HepG2 (cell line): Measurements from ENCODE around the gene LITAF. TPM values are rescaled to one million over a fixed set of nuclear protein-coding genes. Genes with fewer than 3 reads are reported as not detected.

Experiments used
- AGO2 ChIP-seq: fragments of 200-400 bp; formaldehyde crosslinking; optimal IDR thresholded peaks from 2 replicates; pipeline ENCODE3; 2017; ENCODE audit warnings: mild to moderate bottlenecking, low read depth, low read length, moderate library complexity
- CREM ChIP-seq, 2 experiments: sonication (generic) in 1 of 2; formaldehyde crosslinking in 1 of 2; IDR thresholded peaks; 2 replicates each; pipeline versions ENCODE4 v1.4.0 to v1.6.1; 2016 to 2020; ENCODE audit warnings: antibody characterized with exemption in 1 of 2, mild to moderate bottlenecking in 1 of 2, missing genetic modification reagents in 1 of 2
- DDIT3 ChIP-seq: sonication (generic); formaldehyde crosslinking; IDR thresholded peaks from 2 replicates; pipeline ENCODE4 v1.4.0; 2020; ENCODE audit warnings: mild to moderate bottlenecking, missing genetic modification reagents
- GMEB1 ChIP-seq: sonication (generic); formaldehyde crosslinking; IDR thresholded peaks from 2 replicates; pipeline ENCODE4 v1.5.1; 2020; ENCODE audit warnings: missing genetic modification reagents, mild to moderate bottlenecking, borderline replicate concordance
- MTF1 ChIP-seq: sonication (generic); formaldehyde crosslinking; IDR thresholded peaks from 2 replicates; pipeline ENCODE4 v1.5.0; 2020; ENCODE audit warnings: missing genetic modification reagents
- MXD3 ChIP-seq: IDR thresholded peaks from 2 replicates; pipeline ENCODE4 v1.6.1; 2016; ENCODE audit warnings: mild to moderate bottlenecking, missing biosample characterization, missing genetic modification reagents
- NFYC ChIP-seq: IDR thresholded peaks from 2 replicates; pipeline ENCODE4 v1.6.1; 2016; ENCODE audit warnings: missing genetic modification reagents, missing compliant biosample characterization
- POLR2A ChIP-seq, 2 experiments: IDR thresholded peaks; 2 replicates each; pipeline ENCODE4 v1.6.1; 2011; ENCODE audit warnings: low read depth in 2 of 2, low read length in 2 of 2, mild to moderate bottlenecking in 1 of 2, moderate library complexity in 1 of 2; ENCODE audit not compliant: insufficient read depth in 1 of 2
- PPARG ChIP-seq: conservative IDR thresholded peaks from 2 replicates; pipeline ENCODE4 v1.6.1; 2016; ENCODE audit warnings: missing biosample characterization, missing genetic modification reagents
- RFXAP ChIP-seq: sonication (generic); formaldehyde crosslinking; IDR thresholded peaks from 2 replicates; pipeline ENCODE4 v1.4.0; 2020; ENCODE audit warnings: missing genetic modification reagents, borderline replicate concordance
- SNRNP70 ChIP-seq: fragments of 200-400 bp; formaldehyde crosslinking; IDR thresholded peaks from 2 replicates; pipeline ENCODE4 v1.6.1; 2017; ENCODE audit warnings: mild to moderate bottlenecking, low read depth, low read length, moderate library complexity
- TAF1 ChIP-seq: sonication (generic); formaldehyde crosslinking; IDR thresholded peaks from 2 replicates; pipeline ENCODE4 v1.4.0; 2020; ENCODE audit warnings: missing genetic modification reagents
- TCF7L2 ChIP-seq: IDR thresholded peaks from 2 replicates; pipeline ENCODE4 v1.6.1; 2011; ENCODE audit warnings: mild to moderate bottlenecking, low read depth, low read length, moderate library complexity
- TRIM22 ChIP-seq: fragments of 450-650 bp; IDR thresholded peaks from 2 replicates; pipeline ENCODE4 v1.6.1; 2017
- ZC3H13 ChIP-seq: sonication (generic); formaldehyde crosslinking; IDR thresholded peaks from 2 replicates; pipeline ENCODE4 v1.8.1; 2023; ENCODE audit warnings: mild to moderate bottlenecking, missing genetic modification reagents, moderate library complexity
- ZFAT ChIP-seq: sonication (generic); formaldehyde crosslinking; conservative IDR thresholded peaks from 2 replicates; pipeline ENCODE4 v1.8.1; 2023; ENCODE audit warnings: missing genetic modification reagents, inconsistent platforms
- ZNF138 ChIP-seq: sonication (generic); formaldehyde crosslinking; IDR thresholded peaks from 2 replicates; pipeline ENCODE4 v1.5.0; 2020; ENCODE audit warnings: mild to moderate bottlenecking, low read depth, missing genetic modification reagents
- ZNF225 ChIP-seq: sonication (generic); formaldehyde crosslinking; IDR thresholded peaks from 2 replicates; pipeline ENCODE4 v1.4.0; 2020; ENCODE audit warnings: mild to moderate bottlenecking, missing genetic modification reagents
- ZNF24 ChIP-seq: fragments of 450-650 bp; IDR thresholded peaks from 2 replicates; pipeline ENCODE4 v1.6.1; 2017; ENCODE audit warnings: antibody characterized with exemption, mild to moderate bottlenecking
- ZNF264 ChIP-seq: sonication (generic); formaldehyde crosslinking; IDR thresholded peaks from 2 replicates; pipeline ENCODE4 v1.4.0; 2020; ENCODE audit warnings: missing genetic modification reagents
- ZNF292 ChIP-seq: sonication (generic); formaldehyde crosslinking; IDR thresholded peaks from 2 replicates; pipeline ENCODE4 v1.8.1; 2022; ENCODE audit warnings: mild to moderate bottlenecking, low read depth, missing genetic modification reagents, borderline replicate concordance
- ZNF468 ChIP-seq: sonication (generic); formaldehyde crosslinking; IDR thresholded peaks from 2 replicates; pipeline ENCODE4 v1.8.0; 2022; ENCODE audit warnings: mild to moderate bottlenecking, moderate library complexity, missing genetic modification reagents
- ZNF652 ChIP-seq: IDR thresholded peaks from 2 replicates; pipeline ENCODE4 v1.6.1; 2016; ENCODE audit warnings: low read depth, borderline replicate concordance
- ZNF709 ChIP-seq: sonication (generic); formaldehyde crosslinking; IDR thresholded peaks from 2 replicates; pipeline ENCODE4 v1.5.0; 2020; ENCODE audit warnings: mild to moderate bottlenecking, missing genetic modification reagents
- ZSCAN21 ChIP-seq: sonication (generic); formaldehyde crosslinking; IDR thresholded peaks from 2 replicates; pipeline ENCODE4 v1.8.0; 2022; ENCODE audit warnings: mild to moderate bottlenecking, missing genetic modification reagents, moderate library complexity, borderline replicate concordance
- polyA plus RNA-seq, 8 experiments: library from polyadenylated mRNA; depleted of rRNA in 3 of 8; stranded (reverse) in 7 of 8; unstranded in 1 of 8; fragments of >200 nt; fragmentation: Illumina TruSeq in 4 of 8; extraction: Trizol in 4 of 8; gene quantifications; 2 replicates each; pipeline versions ENCODE4 v1.2.1 to v1.2.3, GENCODE V29; 2011 to 2016; ENCODE audit warnings: low read depth in 4 of 8, missing spikeins in 1 of 8, mixed read lengths in 1 of 8; ENCODE audit not compliant: insufficient read depth in 1 of 8
- total RNA-seq, 5 experiments: library from RNA; depleted of rRNA; stranded (reverse); fragments of >200 nt; fragmentation: Illumina TruSeq; extraction: Trizol; gene quantifications; 2 replicates each; pipeline ENCODE4 v1.2.3, GENCODE V29; 2016; ENCODE audit warnings: low read depth in 1 of 5
- TF ChIP-seq, protein P1 (sequence below): sonication (generic); formaldehyde crosslinking; conservative IDR thresholded peaks from 2 replicates; pipeline ENCODE4 v1.4.0; 2020; ENCODE audit warnings: missing genetic modification reagents

The LITAF gene
- total and polyA plus RNA-seq, 2 of the 13 experiments (the other 11 are each of a cell fraction or from before 2014, with no cell fraction given) = 80.1 to 141 TPM

GRCh38 chr16:11586378-11586855 is 302 bp downstream of the LITAF start (continued):
- no peak for TF ChIP-seq ZNF225
- TF ChIP-seq ZNF24 = no peak
- TF ChIP-seq ZNF468 (CRISPR knock-in tag) = no peak
- TF ChIP-seq ZNF264 (CRISPR knock-in tag) = no peak
- peak; percentile 66; the same call in 1 of the 2 replicates for TF ChIP-seq ZSCAN21 (CRISPR knock-in tag)
- no peak for TF ChIP-seq TCF7L2
- TF ChIP-seq AGO2 = no peak
- no peak for TF ChIP-seq POLR2A (IDR thresholded peaks at IDR 0.05; ENCODE audit: insufficient read depth in 1 of 2, low read depth in 2 of 2, low read length in 2 of 2)
- TF ChIP-seq ZNF138 = 0 out of 2 replicates have a peak, but pooled peaks have one; percentile 17
- no peak for TF ChIP-seq TAF1
- TF ChIP-seq ZNF292 (CRISPR knock-in tag) = no peak
- no peak for TF ChIP-seq MXD3 (CRISPR knock-in tag)
- no peak for TF ChIP-seq ZNF652
- no peak for TF ChIP-seq NFYC (CRISPR knock-in tag)
- 0 out of 2 replicates have a peak, but pooled peaks have one; percentile 58 for TF ChIP-seq ZC3H13 (CRISPR knock-in tag)
- no peak for TF ChIP-seq CREM (IDR thresholded peaks at IDR 0.05)
- TF ChIP-seq CREM (CRISPR knock-in tag; IDR thresholded peaks at IDR 0.05) = no peak
- TF ChIP-seq PPARG (CRISPR knock-in tag) = no peak
- TF ChIP-seq, protein P1, sequence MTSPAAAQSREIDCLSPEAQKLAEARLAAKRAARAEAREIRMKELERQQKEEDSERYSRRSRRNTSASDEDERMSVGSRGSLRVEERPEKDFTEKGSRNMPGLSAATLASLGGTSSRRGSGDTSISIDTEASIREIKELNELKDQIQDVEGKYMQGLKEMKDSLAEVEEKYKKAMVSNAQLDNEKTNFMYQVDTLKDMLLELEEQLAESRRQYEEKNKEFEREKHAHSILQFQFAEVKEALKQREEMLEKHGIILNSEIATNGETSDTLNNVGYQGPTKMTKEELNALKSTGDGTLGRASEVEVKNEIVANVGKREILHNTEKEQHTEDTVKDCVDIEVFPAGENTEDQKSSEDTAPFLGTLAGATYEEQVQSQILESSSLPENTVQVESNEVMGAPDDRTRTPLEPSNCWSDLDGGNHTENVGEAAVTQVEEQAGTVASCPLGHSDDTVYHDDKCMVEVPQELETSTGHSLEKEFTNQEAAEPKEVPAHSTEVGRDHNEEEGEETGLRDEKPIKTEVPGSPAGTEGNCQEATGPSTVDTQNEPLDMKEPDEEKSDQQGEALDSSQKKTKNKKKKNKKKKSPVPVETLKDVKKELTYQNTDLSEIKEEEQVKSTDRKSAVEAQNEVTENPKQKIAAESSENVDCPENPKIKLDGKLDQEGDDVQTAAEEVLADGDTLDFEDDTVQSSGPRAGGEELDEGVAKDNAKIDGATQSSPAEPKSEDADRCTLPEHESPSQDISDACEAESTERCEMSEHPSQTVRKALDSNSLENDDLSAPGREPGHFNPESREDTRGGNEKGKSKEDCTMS (CRISPR knock-in tag) = no peak
- TF ChIP-seq SNRNP70 = no peak
- TF ChIP-seq RFXAP (CRISPR knock-in tag) = no peak
- no peak for TF ChIP-seq ZNF709
- no peak for TF ChIP-seq DDIT3 (CRISPR knock-in tag)
- TF ChIP-seq GMEB1 = no peak
- no peak for TF ChIP-seq TRIM22
- no peak for TF ChIP-seq MTF1 (CRISPR knock-in tag)
- no peak; the same call in 1 of the 2 replicates for TF ChIP-seq ZFAT (CRISPR knock-in tag)
